HG02840 (cell line): Measurements from ENCODE around the gene RPS6KA4.

Source experiments
- ATAC-seq: cut with Tn5 transposase; IDR thresholded peaks from one replicate; pipeline ENCODE4 v1.9.1; 2021; ENCODE audit warnings: mild to moderate bottlenecking, moderate library complexity, moderate number of reproducible peaks; ENCODE audit not compliant: unreplicated experiment, low FRiP score

RPS6KA4 gene

DNA sequence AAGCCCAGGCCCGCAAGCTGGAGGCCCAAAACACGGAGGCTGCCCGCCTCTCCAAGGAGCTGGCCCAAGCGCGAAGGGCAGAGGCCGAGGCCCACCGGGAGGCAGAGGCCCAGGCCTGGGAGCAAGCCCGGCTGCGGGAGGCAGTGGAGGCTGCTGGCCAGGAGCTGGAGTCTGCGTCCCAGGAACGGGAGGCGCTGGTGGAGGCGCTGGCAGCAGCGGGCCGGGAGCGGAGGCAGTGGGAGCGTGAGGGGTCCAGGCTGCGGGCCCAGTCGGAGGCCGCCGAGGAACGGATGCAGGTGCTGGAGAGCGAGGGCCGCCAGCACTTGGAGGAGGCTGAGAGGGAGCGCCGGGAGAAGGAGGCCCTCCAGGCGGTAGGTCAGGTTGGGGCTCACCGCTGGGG, 14.2 kb upstream of the RPS6KA4 start:
- no peak for ATAC-seq

GRCh38 chr11:64347193-64347867, 11.6 kb upstream of the RPS6KA4 start:
- ATAC-seq = no peak

GRCh38 chr11:64348383-64349024, 10.5 kb upstream of the RPS6KA4 start:
- ATAC-seq = no peak

- no peak for ATAC-seq
Observed at GRCh38 chr11:64349025-64349387, 10.0 kb upstream of the RPS6KA4 start.

DNA sequence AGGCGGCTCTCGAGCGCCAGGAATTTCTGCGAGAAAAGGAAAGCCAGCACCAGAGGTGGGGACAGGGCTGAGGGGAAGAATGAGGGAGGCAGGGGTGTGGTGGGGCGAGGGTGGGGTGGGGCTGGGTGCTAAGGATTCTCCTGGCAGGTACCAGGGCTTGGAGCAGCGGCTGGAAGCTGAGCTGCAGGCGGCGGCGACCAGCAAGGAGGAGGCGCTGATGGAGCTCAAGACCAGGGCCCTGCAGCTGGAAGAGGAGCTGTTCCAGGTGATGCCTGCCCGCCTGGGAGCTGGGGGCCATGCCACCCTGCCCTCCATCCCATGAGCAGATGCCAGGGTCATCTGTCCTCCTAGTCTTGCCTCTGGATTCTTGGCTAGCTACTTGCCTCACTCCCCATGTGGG, 9.6 kb upstream of the RPS6KA4 start:
- no peak for ATAC-seq

GRCh38 chr11:64351136-64351631, 7.8 kb upstream of the RPS6KA4 start:
- no peak for ATAC-seq

DNA sequence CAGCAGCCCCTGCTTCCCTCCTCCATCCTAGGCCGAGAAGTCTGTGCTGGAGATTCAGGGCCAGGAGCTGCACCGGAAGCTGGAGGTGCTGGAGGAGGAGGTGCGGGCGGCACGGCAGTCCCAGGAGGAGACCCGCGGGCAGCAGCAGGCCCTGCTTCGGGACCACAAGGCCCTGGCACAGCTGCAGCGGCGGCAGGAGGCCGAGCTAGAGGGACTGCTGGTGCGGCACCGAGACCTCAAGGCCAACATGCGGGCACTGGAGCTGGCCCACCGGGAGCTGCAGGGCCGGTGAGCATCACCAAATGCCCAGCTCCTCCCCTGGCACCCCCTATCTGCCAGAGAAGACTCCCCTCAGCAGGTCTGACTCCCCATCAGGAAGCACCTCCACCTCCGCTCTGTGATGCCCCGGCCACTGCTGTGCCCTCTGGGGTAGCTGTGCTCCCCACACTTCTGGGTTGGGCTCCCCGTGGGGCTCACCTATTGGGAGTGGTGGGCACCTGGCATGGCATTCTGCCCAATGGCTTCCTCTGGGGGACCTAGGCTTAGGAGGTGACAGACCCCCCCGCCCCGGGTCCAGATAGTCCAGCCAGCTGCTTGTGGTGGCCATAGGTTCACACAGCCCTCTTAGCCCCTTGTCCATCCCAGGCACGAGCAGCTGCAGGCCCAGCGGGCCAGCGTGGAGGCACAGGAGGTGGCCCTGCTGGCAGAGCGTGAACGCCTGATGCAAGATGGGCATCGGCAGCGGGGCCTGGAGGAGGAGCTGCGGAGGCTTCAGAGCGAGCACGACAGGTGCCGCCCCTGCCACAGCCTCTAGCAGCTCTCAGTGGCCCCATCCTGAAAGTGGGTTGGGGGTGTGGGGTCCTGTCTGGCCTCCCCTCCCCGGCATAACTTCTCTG, 6.6 kb upstream of the RPS6KA4 start:
- no peak for ATAC-seq

- ATAC-seq = no peak
Observed at GRCh38 chr11:64352995-64353714, 5.8 kb upstream of the RPS6KA4 start.

DNA sequence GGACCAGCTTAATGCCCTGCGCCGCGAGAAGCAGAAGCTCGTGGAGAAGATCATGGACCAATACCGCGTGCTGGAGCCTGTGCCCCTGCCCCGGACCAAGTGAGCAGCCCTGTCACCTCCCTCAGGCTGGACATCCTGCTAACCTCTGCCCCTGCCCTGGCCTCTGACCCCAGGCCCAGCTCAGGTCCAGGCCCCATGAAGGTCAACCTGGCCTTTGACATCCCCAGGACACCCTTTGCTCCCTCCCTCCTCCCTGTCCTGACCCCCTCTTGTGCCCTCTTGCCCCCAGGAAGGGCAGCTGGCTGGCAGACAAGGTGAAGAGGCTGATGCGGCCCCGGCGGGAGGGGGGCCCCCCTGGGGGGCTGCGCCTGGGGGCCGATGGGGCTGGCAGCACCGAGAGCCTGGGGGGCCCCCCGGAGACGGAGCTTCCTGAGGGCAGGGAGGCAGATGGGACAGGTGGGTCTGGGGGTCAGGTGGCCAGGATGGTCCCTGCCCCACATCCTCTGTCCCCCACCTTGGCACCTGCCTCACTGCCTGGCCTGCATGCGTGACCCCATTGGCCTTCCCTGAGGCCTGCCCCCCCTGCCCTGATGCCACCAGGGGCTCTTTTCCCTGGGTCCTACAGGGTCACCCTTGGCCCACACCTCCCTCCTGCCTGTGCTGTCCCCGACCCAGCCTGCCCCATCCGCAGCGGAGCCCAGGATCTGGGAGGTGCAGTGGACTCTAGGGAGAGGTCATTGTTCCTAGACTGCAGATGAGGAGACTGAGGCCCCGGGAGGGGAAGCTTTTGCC, 5.1 kb upstream of the RPS6KA4 start:
- ATAC-seq = no peak

GRCh38 chr11:64355078-64355940, 3.7 kb upstream of the RPS6KA4 start:
- no peak for ATAC-seq

DNA sequence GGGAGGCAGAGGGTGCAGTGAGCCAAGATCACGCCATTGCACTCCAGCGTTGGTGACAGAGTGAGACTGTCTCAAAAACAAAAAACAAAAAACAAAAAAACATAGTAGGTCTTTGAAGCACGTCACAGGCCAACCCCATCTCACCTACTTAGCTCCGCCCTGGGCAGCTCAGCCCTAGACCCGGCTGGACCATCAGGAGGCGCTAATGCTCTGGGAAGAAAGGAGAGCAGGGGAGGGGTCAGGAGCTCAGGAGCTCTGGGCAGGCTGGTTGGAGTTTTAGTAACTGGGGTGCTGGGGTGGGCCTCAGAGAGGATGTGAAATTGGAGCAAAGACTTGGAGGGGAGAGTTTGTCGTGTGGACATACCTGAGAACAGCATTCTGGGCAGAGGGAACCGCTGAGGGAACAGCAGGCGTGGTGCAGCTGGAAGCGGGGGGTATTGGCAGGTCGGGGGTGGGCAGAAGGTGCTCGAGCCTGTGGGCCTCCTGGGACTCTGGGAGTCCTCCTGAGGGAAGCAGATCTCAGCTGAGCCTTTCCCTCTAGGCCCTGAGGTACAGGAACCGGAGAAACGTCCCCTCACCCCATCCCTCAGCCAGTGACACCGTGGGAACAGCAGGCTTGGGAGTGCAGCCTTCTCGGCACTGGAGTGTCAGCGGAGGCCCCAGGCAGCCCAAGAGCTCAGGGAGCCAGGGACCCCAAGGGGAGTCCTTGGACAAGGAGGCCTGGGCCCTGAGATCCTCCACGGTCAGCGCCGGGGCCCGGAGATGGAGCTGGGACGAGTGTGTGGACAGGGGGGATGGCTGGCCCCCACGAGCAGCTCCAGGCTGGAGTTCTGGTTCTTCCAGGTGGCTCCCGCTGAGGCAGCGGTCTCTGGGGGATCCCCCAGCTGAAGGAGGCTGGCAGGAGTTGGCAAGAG, 2.2 kb upstream of the RPS6KA4 start:
- no peak for ATAC-seq

- no peak for ATAC-seq
Observed at GRCh38 chr11:64357446-64357845, 1.5 kb upstream of the RPS6KA4 start.

GRCh38 chr11:64357904-64358535, 942 bp upstream of the RPS6KA4 start:
- no peak for ATAC-seq

DNA sequence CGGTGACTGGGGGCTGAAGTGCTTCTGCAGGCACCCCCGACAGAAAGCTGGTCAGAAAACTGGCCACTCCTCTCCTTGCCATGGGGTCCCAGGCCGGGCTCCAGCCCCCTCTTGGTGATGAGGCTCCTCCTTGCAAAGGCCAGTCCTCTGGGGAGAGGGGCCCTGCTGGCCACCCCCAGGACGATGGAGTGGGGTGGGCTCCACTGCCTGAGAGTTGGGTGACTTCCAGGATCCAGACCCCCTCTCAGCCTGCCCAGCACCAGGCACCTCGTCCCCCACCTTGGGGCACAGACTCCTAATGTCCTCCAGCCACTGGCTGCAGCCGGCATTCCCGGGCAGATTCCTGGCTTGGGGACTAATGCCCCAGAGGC, 441 bp upstream of the RPS6KA4 start:
- no peak for ATAC-seq

DNA sequence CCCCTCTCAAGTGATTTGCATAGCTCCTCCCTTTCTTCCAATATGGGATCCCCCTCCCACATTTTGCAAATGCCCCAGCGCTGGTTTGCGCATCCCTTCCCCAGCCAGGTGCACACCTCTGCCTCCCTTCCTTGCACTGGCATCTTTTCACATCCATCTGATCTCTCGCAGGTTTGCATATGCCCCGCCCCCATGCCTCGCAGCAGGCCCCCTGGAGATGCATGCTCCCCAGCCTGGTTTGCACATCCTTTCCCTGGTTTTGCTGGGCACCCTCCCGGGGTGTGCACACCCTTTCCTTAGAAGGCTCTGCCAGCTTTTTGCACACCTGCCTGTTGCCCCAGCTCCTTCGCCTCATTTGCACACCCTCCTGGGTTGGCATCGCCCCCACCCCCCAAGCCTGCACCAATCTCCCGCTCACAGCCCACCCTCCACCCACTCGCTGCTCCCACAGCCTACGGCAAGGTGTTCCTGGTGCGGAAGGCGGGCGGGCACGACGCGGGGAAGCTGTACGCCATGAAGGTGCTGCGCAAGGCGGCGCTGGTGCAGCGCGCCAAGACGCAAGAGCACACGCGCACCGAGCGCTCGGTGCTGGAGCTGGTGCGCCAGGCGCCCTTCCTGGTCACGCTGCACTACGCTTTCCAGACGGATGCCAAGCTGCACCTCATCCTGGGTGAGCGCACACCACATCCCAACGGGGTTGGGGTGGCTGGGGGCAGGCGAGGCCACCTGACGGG, 917 bp downstream of the RPS6KA4 start:
- no peak for ATAC-seq

DNA sequence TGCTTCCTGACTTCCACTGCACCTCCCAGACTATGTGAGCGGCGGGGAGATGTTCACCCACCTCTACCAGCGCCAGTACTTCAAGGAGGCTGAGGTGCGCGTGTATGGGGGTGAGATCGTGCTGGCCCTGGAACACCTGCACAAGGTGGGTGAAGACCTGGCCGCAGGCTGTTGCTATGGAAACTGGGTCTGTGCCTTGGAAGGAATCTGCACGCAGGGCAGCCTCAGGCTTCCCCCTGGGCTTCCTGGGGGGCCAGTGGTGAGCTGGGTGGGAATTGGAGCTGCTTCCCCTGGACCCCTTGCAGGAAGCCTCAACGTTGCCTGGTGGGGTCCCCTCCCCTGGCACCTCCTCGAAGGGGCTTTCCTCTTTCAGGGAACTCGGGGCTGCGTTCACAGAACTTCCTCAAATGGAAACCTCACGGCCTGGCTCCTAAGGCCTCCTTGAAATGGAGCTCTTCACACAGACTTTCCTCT, 1.5 kb downstream of the RPS6KA4 start:
- ATAC-seq = no peak

GRCh38 chr11:64361659-64362058, 2.7 kb downstream of the RPS6KA4 start:
- ATAC-seq = no peak
